Activated T-helper 17 cell treated with anti-CD3 and anti-CD28 coated beads, Interleukin-2, amount 50 U/mL, for 72 hours (primary cell): Measurements from ENCODE around the gene RTN1. TPM values are rescaled to one million over a fixed set of nuclear protein-coding genes. Genes with fewer than 3 reads are reported as not detected.

Experiments
- ATAC-seq: fragments of 150-1000 bp; cut with Tn5 transposase; replicated peaks from 2 replicates; pipeline ENCODE4 v1.10.0; 2021; ENCODE audit warnings: mild to moderate bottlenecking, moderate library complexity
- H3K27ac Mint-ChIP-seq: one replicate; pipeline ENCODE4 v1.8.0; 2022; ENCODE audit warnings: mixed read lengths
- H3K27me3 Mint-ChIP-seq: one replicate; pipeline ENCODE4 v1.8.0; 2022; ENCODE audit warnings: mixed read lengths
- H3K36me3 Mint-ChIP-seq: one replicate; pipeline ENCODE4 v1.8.0; 2022; ENCODE audit warnings: low read depth, mild to moderate bottlenecking, mixed read lengths
- H3K4me1 Mint-ChIP-seq: one replicate; pipeline ENCODE4 v1.8.0; 2022; ENCODE audit warnings: mixed read lengths
- H3K4me3 Mint-ChIP-seq: one replicate; pipeline ENCODE4 v1.8.0; 2022; ENCODE audit warnings: mild to moderate bottlenecking, mixed read lengths
- H3K9me3 Mint-ChIP-seq: one replicate; pipeline ENCODE4 v1.8.0; 2022; ENCODE audit warnings: mixed read lengths
- total RNA-seq, 2 donors: library from RNA; stranded (reverse); gene quantifications; one replicate each; pipeline ENCODE4 v1.2.3, GENCODE V29; 2022

RTN1 gene
- total RNA-seq, 2 donors from 2014 or later: not detected

DNA sequence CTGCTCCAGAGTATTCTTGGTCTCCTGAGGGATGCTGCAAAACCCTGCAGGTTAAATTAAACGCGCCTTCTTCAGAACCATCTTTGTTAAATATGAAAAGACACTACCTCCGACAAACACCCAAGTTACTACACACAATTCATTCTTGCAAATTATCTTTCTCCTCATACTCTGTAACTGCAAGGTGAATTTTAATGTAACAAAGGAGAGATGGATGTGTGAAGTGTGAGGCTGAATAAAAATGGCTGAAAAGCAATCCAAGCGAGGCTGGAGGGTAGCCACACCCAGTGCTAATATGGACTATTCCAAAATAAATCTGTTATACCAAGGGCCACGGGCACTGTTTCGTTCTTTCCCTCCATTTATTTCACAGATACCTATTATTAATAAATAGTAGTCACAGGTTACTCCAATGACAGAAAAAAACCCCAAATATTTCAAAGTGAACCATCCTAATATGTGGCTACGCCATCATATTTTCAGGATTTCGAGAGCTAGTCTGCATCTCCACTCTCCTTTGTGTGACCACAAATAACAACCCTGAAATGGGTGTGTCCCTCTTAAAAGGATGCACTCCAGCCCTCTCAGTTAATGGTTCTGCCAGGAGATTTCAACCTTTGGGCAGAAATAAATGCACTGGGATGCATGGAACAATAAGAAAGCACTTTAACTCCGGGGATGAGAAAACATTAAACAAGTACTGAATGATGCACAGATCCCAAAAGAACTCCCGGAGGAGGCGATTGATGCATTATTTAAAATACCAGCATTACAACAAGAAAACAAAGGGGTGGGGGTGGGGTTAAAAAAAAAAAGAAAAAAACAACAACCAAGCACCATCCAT lies 240.9 kb downstream of the RTN1 start:
- H3K4me3 Mint-ChIP-seq: no peak overlapping the region
- H3K36me3 Mint-ChIP-seq: no peaks in the 10 kb centered on the region
- no peak overlapping the region for H3K27ac Mint-ChIP-seq
- H3K27me3 Mint-ChIP-seq: peaks cover 59% of the 10 kb centered on the region
- ATAC-seq: no peak
- H3K4me1 Mint-ChIP-seq: no peaks in the 10 kb centered on the region
- no peaks in the 10 kb centered on the region for H3K9me3 Mint-ChIP-seq

DNA sequence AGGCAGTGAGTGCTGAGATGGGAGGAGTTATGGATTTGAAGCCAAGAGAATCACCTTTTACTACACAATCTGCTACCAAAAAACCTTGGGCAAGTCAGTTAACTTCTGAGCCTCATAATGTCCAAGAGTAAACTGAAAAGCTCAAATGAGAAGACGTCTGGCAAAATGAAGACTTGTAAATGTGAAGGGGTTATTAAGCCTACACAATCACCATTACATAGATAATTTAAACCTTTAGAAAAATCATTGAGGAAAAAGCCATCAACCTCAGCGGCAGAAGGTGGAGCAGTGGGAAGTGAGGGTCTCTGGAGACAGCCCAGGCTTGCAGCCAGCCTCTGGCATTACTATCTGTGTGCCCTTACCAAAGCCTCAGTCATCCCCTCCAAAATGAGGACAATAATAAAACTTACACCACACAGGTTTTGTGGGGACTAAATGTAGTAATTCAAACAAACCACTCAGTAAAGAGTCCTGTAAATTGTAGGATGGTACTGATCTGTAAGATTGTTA lies 243.5 kb downstream of the RTN1 start:
- peaks cover 42% of the 10 kb centered on the region for H3K27me3 Mint-ChIP-seq
- no peak for ATAC-seq
- no peak overlapping the region for H3K27ac Mint-ChIP-seq
- H3K9me3 Mint-ChIP-seq: no peaks in the 10 kb centered on the region
- no peaks in the 10 kb centered on the region for H3K4me1 Mint-ChIP-seq
- no peak overlapping the region for H3K4me3 Mint-ChIP-seq
- H3K36me3 Mint-ChIP-seq: no peaks in the 10 kb centered on the region

DNA sequence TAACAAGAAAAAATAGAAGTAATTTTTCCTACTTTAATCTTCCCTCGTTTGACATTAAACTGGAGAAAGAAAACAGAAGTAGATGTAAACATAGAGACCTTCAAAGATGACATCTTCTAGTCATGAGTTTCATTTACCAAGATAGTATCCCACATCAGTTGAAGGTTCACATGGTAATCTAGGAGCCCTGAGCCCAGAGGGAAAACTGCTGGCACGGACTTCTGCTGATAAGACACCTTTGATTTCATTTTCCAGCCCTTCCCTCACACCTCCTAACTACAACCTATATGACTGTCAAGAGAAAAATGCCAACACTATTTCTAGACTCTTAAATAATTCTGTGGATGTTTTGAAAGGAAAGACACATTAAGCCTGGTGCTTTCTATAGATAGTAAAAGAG lies 247.9 kb downstream of the RTN1 start:
- no peaks in the 10 kb centered on the region for H3K36me3 Mint-ChIP-seq
- H3K4me1 Mint-ChIP-seq: no peaks in the 10 kb centered on the region
- H3K4me3 Mint-ChIP-seq: no peak overlapping the region
- ATAC-seq: no peak
- H3K27ac Mint-ChIP-seq: no peak overlapping the region
- peaks cover 20% of the 10 kb centered on the region for H3K27me3 Mint-ChIP-seq
- H3K9me3 Mint-ChIP-seq: no peaks in the 10 kb centered on the region

DNA sequence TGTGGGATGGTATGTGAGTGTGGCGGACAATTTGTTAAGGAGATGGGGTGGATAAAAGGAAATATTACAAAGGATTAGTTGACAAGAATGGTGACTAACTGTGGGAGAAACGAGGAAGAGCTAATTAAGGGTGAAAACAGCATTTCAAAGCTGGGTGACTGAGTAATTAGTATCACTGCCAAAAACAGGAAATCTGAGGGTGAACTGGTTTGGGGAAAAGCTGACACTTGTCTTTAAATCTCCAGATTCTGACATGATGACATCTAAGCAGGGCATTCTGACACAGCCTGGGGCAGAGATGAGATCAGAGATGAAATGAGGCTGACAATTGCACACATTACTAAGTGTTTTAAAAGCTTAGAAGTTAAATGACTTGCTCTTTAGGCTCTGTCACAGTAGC lies 251.5 kb downstream of the RTN1 start:
- Mint-ChIP-seq H3K9me3 (no peaks in the 10 kb centered on the region), H3K27ac (no peak overlapping the region), H3K4me1 (no peaks in the 10 kb centered on the region), H3K27me3 (peaks cover 17% of the 10 kb centered on the region), H3K36me3 (no peaks in the 10 kb centered on the region), H3K4me3 (no peak overlapping the region)
- ATAC-seq: peak; percentile 28

DNA sequence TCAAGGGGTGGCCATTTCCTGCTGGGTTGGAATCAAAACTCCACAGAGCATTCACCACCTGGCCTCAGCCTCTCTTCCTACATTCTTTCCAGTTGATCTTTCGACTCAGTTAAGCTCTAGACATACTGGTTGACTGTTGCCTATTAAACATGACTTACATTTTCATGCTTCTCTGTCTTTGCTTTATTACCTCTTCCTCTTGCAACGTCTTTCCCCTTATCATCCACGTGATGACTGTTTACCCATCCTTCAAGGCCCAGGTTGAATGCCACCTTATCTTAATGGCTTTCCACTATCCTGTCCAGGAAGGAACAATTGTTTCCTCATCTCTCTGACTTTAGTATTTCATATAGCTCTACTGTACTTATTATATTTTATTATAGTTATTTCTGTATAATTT lies 269.5 kb downstream of the RTN1 start:
- no peak overlapping the region for H3K4me3 Mint-ChIP-seq
- H3K4me1 Mint-ChIP-seq: no peaks in the 10 kb centered on the region
- H3K27me3 Mint-ChIP-seq: peaks cover 13% of the 10 kb centered on the region
- no peaks in the 10 kb centered on the region for H3K9me3 Mint-ChIP-seq
- ATAC-seq: no peak
- no peaks in the 10 kb centered on the region for H3K36me3 Mint-ChIP-seq
- no peak overlapping the region for H3K27ac Mint-ChIP-seq

DNA sequence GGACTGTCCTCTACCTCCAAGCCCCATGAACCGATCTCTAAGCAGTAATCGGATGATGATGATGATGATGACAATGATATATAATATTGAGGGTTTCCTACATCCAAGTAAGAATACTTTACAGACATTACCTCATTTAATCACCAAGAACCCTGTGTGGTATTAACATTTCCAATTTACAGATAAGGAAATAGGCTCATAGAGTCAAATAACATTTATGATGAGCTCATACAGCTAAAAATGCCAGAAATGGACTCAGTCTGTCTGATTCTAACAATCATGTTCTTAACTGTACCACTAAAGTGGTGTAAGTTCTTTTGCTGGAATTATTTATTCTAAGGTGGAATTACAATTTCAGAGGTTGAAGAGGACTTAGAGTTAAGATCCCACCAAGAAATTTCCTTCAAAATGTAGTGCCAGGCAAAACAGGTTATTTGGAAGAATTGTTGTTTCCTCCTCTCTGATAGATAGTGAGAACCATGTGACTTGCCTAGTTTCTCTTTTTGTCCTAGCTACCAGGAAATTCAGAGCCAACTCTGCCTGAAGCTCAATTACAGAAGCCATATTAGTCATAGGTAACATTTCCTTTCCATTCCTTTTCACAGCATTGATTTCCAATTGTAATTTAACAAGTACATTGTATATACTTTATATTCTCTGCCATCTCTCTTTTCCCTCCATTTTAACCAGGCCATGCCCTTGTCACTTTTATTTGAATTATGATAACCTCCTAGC lies 270.2 kb downstream of the RTN1 start:
- H3K4me1 Mint-ChIP-seq: no peaks in the 10 kb centered on the region
- H3K27me3 Mint-ChIP-seq: peaks cover 13% of the 10 kb centered on the region
- H3K4me3 Mint-ChIP-seq: no peak overlapping the region
- no peak for ATAC-seq
- no peaks in the 10 kb centered on the region for H3K36me3 Mint-ChIP-seq
- no peak overlapping the region for H3K27ac Mint-ChIP-seq
- H3K9me3 Mint-ChIP-seq: no peaks in the 10 kb centered on the region

DNA sequence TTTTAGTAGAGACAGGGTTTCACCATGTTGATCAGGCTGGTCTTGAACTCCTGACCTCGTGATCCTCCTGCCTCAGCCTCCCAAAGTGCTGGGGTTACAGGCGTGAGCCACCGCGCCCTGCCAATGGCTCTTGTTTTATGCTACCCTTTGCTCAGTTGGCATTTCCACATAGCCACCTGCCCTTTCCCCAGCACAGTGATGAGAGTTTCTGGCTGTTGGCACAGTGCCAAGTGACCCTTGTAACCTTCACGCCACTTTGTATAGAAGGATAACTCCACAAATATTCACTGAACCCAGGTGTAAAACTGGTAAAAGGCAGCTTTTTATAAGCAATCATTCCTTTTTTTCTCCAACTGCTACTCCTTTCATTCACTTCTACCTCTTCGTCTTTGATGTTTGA lies 275.5 kb downstream of the RTN1 start:
- H3K36me3 Mint-ChIP-seq: no peaks in the 10 kb centered on the region
- no peak overlapping the region for H3K27ac Mint-ChIP-seq
- H3K4me3 Mint-ChIP-seq: no peak overlapping the region
- ATAC-seq: no peak
- H3K27me3 Mint-ChIP-seq: peaks cover 21% of the 10 kb centered on the region
- H3K9me3 Mint-ChIP-seq: no peaks in the 10 kb centered on the region
- no peaks in the 10 kb centered on the region for H3K4me1 Mint-ChIP-seq

DNA sequence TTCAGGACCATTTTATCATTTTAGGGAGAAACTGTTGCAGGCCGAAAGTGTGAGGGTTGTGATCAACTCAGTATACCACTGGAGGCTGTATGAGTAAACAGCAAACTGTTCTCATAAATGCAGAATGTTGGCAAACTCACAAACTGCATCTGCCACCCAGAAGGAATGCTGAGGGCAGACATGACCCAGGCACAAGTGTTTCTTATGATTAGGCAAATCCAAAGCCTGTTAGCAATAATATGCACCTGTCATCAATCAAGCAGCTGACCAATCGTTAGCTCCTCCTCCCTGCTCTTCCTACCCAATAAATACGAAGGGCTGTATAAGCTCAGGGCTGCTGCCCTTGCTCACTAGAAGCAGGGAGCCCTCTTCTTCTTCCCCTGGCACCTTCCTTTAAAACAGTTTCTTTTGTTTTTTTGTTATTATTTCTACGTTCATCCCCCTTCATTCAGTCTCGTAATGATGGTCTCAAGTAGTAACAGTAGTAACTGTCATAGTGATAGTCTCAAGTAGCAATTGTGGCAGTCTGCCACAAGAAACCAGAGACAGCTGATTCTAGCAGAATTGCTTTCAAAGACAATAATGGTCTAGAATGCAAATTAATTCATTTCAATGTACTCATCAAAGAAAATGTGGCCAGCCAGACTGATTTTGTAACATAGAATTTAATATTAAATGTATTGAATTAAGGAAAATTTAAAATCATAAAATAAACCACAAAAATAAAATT lies 278.8 kb downstream of the RTN1 start:
- Mint-ChIP-seq H3K27me3 (peaks cover 9% of the 10 kb centered on the region), H3K9me3 (no peaks in the 10 kb centered on the region), H3K36me3 (no peaks in the 10 kb centered on the region), H3K4me3 (no peak overlapping the region), H3K4me1 (no peaks in the 10 kb centered on the region), H3K27ac (no peak overlapping the region)
- ATAC-seq: no peak

DNA sequence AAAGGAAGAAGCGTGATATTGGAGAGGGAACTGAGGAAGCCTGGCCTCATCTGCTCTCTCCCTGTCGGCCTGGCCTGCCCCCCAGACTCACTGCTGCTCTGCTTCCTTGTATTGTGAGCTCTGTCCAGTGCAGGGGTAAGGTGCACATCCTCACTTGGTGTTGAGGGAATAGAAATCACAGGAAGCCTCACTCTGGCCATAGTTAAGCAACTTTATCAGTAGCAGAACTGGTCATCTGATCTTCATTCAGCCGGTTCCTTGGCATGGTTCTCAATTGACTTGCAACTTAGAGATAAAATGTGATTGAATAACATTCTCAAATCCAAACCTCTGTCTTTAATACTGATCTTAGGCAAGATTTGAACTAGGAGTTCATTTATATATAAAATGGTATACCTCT lies 282.5 kb downstream of the RTN1 start:
- Mint-ChIP-seq H3K36me3 (no peaks in the 10 kb centered on the region), H3K27ac (no peak overlapping the region), H3K9me3 (no peaks in the 10 kb centered on the region), H3K4me3 (no peak overlapping the region), H3K4me1 (no peaks in the 10 kb centered on the region), H3K27me3 (no peaks in the 10 kb centered on the region)
- ATAC-seq: no peak

DNA sequence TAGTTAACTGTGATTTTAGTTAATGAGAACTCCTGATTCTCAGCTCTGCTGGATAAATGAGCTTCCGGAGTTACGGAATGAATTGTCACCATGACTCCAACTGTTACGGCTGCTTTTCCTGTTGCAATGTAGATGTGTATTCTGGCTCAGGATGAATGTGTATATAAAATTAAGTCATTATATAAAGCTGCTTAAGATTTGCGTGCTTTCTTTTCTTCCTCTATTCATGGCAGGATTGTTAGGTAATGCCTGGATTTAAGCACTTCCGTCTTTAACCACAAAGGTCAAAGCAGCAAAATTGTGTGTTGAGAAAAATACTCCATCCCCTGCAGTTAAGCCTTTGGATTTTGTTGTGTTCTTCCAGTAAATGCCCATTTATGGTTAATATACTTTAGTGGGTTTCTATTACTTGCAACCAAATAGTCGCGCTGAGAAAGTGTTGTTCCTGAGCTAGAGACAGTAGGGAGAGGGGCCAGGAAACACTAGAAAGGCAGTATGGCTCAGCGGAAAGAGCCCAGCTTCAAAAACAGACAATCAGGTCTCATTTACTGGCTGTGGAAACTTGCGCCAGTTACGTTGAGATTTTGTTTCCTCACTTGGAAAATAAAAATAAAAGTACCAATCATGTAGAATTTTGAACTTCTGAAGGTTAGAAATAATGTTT lies 284.6 kb downstream of the RTN1 start:
- no peak for ATAC-seq
- no peak overlapping the region for H3K27ac Mint-ChIP-seq
- H3K4me1 Mint-ChIP-seq: no peaks in the 10 kb centered on the region
- H3K36me3 Mint-ChIP-seq: no peaks in the 10 kb centered on the region
- H3K4me3 Mint-ChIP-seq: peak overlapping the region; percentile 58
- no peaks in the 10 kb centered on the region for H3K27me3 Mint-ChIP-seq
- no peaks in the 10 kb centered on the region for H3K9me3 Mint-ChIP-seq

DNA sequence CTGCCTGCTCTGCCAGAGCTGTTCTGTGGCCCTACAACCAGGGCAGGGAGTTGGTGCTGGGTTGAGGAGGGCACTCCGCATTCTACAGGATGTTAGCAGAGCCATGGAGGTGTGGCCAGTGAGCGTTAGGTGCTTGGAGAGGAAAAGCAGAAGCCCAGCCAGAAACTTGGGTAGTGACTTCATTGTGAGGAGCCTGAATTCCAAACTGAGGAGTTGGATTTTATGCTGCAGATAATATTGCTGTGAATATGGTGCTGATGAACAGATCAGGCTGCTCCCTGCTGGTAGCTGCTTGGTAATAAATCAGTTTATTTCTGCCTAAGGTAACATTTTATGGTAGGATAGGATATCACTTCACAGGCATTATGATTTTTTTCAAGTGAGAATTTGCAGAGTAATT lies 286.8 kb downstream of the RTN1 start:
- Mint-ChIP-seq H3K27me3 (no peaks in the 10 kb centered on the region), H3K9me3 (no peaks in the 10 kb centered on the region), H3K27ac (no peak overlapping the region), H3K36me3 (no peaks in the 10 kb centered on the region), H3K4me3 (no peak overlapping the region), H3K4me1 (no peaks in the 10 kb centered on the region)
- ATAC-seq: no peak

DNA sequence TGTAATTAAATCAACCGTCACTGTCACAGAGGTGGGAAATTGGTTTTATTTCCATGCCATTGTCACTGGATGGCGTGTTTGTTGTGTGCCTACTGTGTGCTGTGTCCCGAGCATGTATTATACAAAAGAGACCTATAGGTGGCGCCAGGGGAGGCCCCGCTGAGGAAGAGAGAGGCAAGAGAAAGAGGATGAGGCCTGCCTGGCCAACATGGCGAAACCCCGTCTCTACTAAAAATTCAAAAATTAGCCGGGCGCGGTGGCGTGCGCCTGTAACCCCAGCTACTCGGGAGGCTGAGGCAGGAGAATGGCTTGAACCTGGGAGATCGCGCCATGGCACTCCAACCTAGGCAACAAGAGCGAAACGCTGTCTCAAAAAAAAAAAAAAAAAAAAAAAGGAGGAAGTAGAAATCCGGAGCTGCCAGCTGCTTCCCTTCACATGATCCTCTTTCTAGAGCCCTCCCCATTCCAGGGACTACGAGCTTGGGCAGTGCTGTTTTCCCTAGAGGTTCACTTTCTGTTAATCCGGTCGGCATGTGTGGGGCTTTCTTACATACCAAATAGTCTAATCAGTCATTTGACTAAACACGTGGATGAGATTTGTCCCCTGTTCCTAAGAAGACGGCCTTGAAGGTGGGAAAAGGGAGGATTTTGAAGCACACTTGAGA lies 287.6 kb downstream of the RTN1 start:
- H3K9me3 Mint-ChIP-seq: no peaks in the 10 kb centered on the region
- no peak overlapping the region for H3K4me3 Mint-ChIP-seq
- no peak for ATAC-seq
- no peaks in the 10 kb centered on the region for H3K36me3 Mint-ChIP-seq
- H3K27me3 Mint-ChIP-seq: peaks cover 3% of the 10 kb centered on the region
- no peaks in the 10 kb centered on the region for H3K4me1 Mint-ChIP-seq
- no peak overlapping the region for H3K27ac Mint-ChIP-seq

DNA sequence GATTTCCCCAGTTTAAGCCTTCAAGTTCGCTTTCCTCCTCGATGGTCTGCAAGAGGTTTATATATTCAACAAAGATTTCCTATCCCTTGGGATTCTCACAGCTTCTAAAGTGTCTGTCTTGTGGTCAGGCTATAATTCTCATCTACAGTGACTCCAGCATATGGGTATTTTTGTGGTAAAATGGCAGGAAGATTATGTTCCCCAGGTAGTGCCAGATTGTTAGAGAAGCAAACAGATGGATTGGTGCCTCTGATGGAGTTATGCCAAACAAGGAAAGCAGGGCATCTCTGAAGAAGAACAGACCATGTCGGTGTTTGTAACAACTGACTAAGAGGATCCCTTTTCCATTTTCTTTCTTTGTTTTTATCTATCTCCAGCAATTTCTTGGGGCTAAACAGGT lies 288.4 kb downstream of the RTN1 start:
- Mint-ChIP-seq H3K36me3 (no peaks in the 10 kb centered on the region), H3K9me3 (no peaks in the 10 kb centered on the region), H3K4me3 (no peak overlapping the region), H3K27ac (no peak overlapping the region), H3K27me3 (peaks cover 3% of the 10 kb centered on the region), H3K4me1 (no peaks in the 10 kb centered on the region)
- ATAC-seq: no peak

DNA sequence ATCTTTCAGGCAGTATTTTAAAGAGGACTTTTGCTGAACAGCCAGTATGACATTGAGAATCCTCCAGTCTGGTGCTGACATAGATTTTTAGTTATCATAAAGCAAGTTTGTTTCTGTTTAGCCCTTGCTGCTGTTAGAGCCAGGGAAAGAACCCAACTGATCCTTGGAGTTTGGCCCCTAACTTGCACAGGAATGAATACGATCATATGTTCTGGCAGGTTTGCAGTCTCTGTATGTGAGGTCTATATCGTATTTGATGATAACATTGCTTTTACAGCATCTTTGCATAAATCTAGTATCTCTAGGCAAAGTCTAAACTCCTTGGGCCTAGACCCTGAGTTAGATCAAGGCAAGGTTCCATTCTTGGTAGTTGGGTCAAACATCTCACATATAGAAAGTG lies 289.7 kb downstream of the RTN1 start:
- Mint-ChIP-seq H3K27ac (no peak overlapping the region), H3K36me3 (no peaks in the 10 kb centered on the region), H3K27me3 (peaks cover 9% of the 10 kb centered on the region), H3K9me3 (no peaks in the 10 kb centered on the region), H3K4me1 (peaks cover 9% of the 10 kb centered on the region), H3K4me3 (no peak overlapping the region)
- no peak for ATAC-seq
